ENCODE results near the gene SIGLECL1.

SIGLECL1 gene

DNA sequence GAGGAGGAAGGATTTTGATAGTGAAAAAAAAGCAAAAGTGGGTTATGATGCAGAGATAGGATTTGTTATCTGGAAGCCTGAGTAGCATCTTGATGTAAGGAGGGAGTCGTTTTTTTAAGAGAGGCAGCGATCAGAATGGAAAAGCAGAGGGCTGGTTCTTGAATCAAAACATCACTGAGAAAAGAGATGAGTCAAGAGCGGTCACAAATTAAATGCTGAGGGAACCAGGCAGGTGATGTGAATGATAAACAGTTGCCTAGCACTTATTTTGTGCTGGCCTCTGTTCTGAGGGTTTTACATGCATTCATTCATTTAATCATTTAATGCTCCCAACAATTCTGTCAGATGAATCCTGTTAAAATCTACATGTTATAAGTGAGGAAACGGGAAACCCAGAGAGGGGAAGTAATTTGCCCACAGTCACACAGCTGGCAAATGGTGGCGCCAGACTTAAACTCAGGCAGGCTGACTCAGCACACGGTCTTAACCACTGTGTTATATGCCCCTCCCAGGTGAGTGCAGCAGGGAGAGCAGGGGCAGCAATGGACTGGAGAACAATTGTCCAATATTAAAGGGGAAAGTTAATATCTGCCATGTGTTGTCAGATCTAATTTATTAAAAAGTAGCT lies 21.4 kb downstream of the SIGLECL1 start:
- no peaks in the 10 kb centered on the region for H4K20me1 ChIP-seq (ENCODE audit: control insufficient read depth, insufficient read depth, low read depth, low read length)
- H3F3A ChIP-seq (ENCODE audit: control insufficient read depth, insufficient read depth): no peaks in the 10 kb centered on the region
- no peak overlapping the region for H3K4me3 ChIP-seq (ENCODE audit: low read length)
- peaks cover 11% of the 10 kb centered on the region for H3K4me1 ChIP-seq (ENCODE audit: control insufficient read depth, low read length)
- H3K79me2 ChIP-seq (ENCODE audit: control insufficient read depth, low read length): no peaks in the 10 kb centered on the region
- TF ChIP-seq, protein P1, sequence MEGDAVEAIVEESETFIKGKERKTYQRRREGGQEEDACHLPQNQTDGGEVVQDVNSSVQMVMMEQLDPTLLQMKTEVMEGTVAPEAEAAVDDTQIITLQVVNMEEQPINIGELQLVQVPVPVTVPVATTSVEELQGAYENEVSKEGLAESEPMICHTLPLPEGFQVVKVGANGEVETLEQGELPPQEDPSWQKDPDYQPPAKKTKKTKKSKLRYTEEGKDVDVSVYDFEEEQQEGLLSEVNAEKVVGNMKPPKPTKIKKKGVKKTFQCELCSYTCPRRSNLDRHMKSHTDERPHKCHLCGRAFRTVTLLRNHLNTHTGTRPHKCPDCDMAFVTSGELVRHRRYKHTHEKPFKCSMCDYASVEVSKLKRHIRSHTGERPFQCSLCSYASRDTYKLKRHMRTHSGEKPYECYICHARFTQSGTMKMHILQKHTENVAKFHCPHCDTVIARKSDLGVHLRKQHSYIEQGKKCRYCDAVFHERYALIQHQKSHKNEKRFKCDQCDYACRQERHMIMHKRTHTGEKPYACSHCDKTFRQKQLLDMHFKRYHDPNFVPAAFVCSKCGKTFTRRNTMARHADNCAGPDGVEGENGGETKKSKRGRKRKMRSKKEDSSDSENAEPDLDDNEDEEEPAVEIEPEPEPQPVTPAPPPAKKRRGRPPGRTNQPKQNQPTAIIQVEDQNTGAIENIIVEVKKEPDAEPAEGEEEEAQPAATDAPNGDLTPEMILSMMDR (IDR thresholded peaks at IDR 0.05; ENCODE audit: low read depth, low read length, poor library complexity, severe bottlenecking): no peak
- no peak for TF ChIP-seq EZH2phosphoT487 (IDR thresholded peaks at IDR 0.05; ENCODE audit: borderline replicate concordance, low read length)
- no peaks in the 10 kb centered on the region for H3K27me3 ChIP-seq (ENCODE audit: control insufficient read depth, low read length)
- H3K9me3 ChIP-seq (ENCODE audit: control insufficient read depth, insufficient read depth, low read length): no peaks in the 10 kb centered on the region
- H3K4me2 ChIP-seq (ENCODE audit: low read length): no peak overlapping the region
- H3K36me3 ChIP-seq (ENCODE audit: control insufficient read depth, low read length): no peaks in the 10 kb centered on the region
- H3K9me2 ChIP-seq (replicated peaks; ENCODE audit: control insufficient read depth, low read length): no peaks in the 10 kb centered on the region
- H3K27ac ChIP-seq (ENCODE audit: low read depth, low read length): no peak overlapping the region

GRCh38 chr19:51274049-51274770 lies 23.3 kb downstream of the SIGLECL1 start:
- no peaks in the 10 kb centered on the region for H3K79me2 ChIP-seq (ENCODE audit: control insufficient read depth, low read length)
- H3K4me3 ChIP-seq (ENCODE audit: low read length): no peak overlapping the region
- H4K20me1 ChIP-seq (ENCODE audit: control insufficient read depth, insufficient read depth, low read depth, low read length): no peaks in the 10 kb centered on the region
- no peaks in the 10 kb centered on the region for H3K36me3 ChIP-seq (ENCODE audit: control insufficient read depth, low read length)
- H3K4me1 ChIP-seq (ENCODE audit: control insufficient read depth, low read length): peaks cover 11% of the 10 kb centered on the region
- H3K27me3 ChIP-seq (ENCODE audit: control insufficient read depth, low read length): no peaks in the 10 kb centered on the region
- H3F3A ChIP-seq (ENCODE audit: control insufficient read depth, insufficient read depth): no peaks in the 10 kb centered on the region
- no peaks in the 10 kb centered on the region for H3K9me2 ChIP-seq (replicated peaks; ENCODE audit: control insufficient read depth, low read length)
- H3K9me3 ChIP-seq (ENCODE audit: control insufficient read depth, insufficient read depth, low read length): no peaks in the 10 kb centered on the region
- no peak overlapping the region for H3K4me2 ChIP-seq (ENCODE audit: low read length)
- H3K27ac ChIP-seq (ENCODE audit: low read depth, low read length): no peak overlapping the region
- no peak for TF ChIP-seq EZH2phosphoT487 (IDR thresholded peaks at IDR 0.05; ENCODE audit: borderline replicate concordance, low read length)
- TF ChIP-seq, protein P1 (IDR thresholded peaks at IDR 0.05; ENCODE audit: low read depth, low read length, poor library complexity, severe bottlenecking): no peak

DNA sequence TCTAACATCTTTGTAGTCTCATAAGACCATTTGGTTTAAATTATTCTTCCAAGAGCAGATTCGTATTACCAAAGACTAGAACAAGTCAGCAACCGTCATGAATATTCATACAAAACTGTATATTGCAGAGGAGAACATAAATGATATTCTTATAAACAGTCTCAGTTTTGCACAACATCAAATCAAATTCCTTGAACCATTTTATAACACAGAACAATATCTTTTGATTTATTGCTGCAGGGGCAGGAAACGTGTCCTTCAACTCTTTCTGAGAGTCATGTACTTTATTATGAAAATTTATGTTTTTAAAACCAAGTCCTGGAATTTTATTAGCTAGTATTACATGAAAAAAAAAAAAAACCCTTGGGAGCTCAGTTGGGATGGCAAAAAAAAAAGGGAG lies 26.2 kb downstream of the SIGLECL1 start:
- H3K36me3 ChIP-seq (ENCODE audit: control insufficient read depth, low read length): no peaks in the 10 kb centered on the region
- H3F3A ChIP-seq (ENCODE audit: control insufficient read depth, insufficient read depth): no peaks in the 10 kb centered on the region
- no peaks in the 10 kb centered on the region for H3K9me2 ChIP-seq (replicated peaks; ENCODE audit: control insufficient read depth, low read length)
- no peak overlapping the region for H3K4me3 ChIP-seq (ENCODE audit: low read length)
- no peaks in the 10 kb centered on the region for H3K9me3 ChIP-seq (ENCODE audit: control insufficient read depth, insufficient read depth, low read length)
- no peak overlapping the region for H3K27ac ChIP-seq (ENCODE audit: low read depth, low read length)
- TF ChIP-seq EZH2phosphoT487 (IDR thresholded peaks at IDR 0.05; ENCODE audit: borderline replicate concordance, low read length): no peak
- TF ChIP-seq, protein P1 (IDR thresholded peaks at IDR 0.05; ENCODE audit: low read depth, low read length, poor library complexity, severe bottlenecking): no peak
- H3K4me1 ChIP-seq (ENCODE audit: control insufficient read depth, low read length): peaks cover 8% of the 10 kb centered on the region
- H3K27me3 ChIP-seq (ENCODE audit: control insufficient read depth, low read length): peaks cover 6% of the 10 kb centered on the region; the same call in 1 of the 2 replicates
- no peaks in the 10 kb centered on the region for H3K79me2 ChIP-seq (ENCODE audit: control insufficient read depth, low read length)
- H3K4me2 ChIP-seq (ENCODE audit: low read length): no peak overlapping the region
- H4K20me1 ChIP-seq (ENCODE audit: control insufficient read depth, insufficient read depth, low read depth, low read length): no peaks in the 10 kb centered on the region

Data from DOHH2 (cell line).